ENCODE results near the gene TCP11.

TCP11 gene

GRCh38 chr6:35071347-35071994 lies 69.7 kb downstream of the TCP11 start:
- no peak for TF ChIP-seq BACH2 (CRISPR knock-in tag; IDR thresholded peaks at IDR 0.05; ENCODE audit: borderline replicate concordance)
- TF ChIP-seq TOX (CRISPR knock-in tag; IDR thresholded peaks at IDR 0.05; ENCODE audit: borderline replicate concordance): no peak
- no peak for TF ChIP-seq ARNTL (CRISPR knock-in tag; IDR thresholded peaks at IDR 0.05; ENCODE audit: borderline replicate concordance, low read depth)
- TF ChIP-seq SNAI2 (CRISPR knock-in tag; IDR thresholded peaks at IDR 0.05): no peak
- TF ChIP-seq CSRNP3 (CRISPR knock-in tag; IDR thresholded peaks at IDR 0.05): no peak
- ATAC-seq: no peak

- no peak for TF ChIP-seq RARB (CRISPR knock-in tag; IDR thresholded peaks at IDR 0.05)
- TF ChIP-seq TOX (CRISPR knock-in tag; IDR thresholded peaks at IDR 0.05; ENCODE audit: borderline replicate concordance): no peak
- no peak for TF ChIP-seq CREB5 (CRISPR knock-in tag; IDR thresholded peaks at IDR 0.05; ENCODE audit: low read depth)
- no peak for TF ChIP-seq SNAI2 (CRISPR knock-in tag; IDR thresholded peaks at IDR 0.05)
- TF ChIP-seq CSDC2 (CRISPR knock-in tag; IDR thresholded peaks at IDR 0.05): no peak
- TF ChIP-seq ZNF565 (CRISPR knock-in tag; conservative IDR thresholded peaks at IDR 0.05; ENCODE audit: low read depth): no peak
- no peak for TF ChIP-seq OSR1 (CRISPR knock-in tag; IDR thresholded peaks at IDR 0.05)
- no peak for TF ChIP-seq POU6F1 (CRISPR knock-in tag; IDR thresholded peaks at IDR 0.05; ENCODE audit: borderline replicate concordance, low read depth)
- no peak for TF ChIP-seq ZFP3 (CRISPR knock-in tag; IDR thresholded peaks at IDR 0.05)
- TF ChIP-seq ARNTL (CRISPR knock-in tag; IDR thresholded peaks at IDR 0.05; ENCODE audit: borderline replicate concordance, low read depth): no peak
- no peak for TF ChIP-seq ZNF8 (CRISPR knock-in tag; IDR thresholded peaks at IDR 0.05)
- TF ChIP-seq BACH2 (CRISPR knock-in tag; IDR thresholded peaks at IDR 0.05; ENCODE audit: borderline replicate concordance): no peak
- TF ChIP-seq ZC3H10 (CRISPR knock-in tag; IDR thresholded peaks at IDR 0.05): no peak
- no peak for TF ChIP-seq ZFP30 (CRISPR knock-in tag; IDR thresholded peaks at IDR 0.05)
- no peak for TF ChIP-seq ISL1 (CRISPR knock-in tag; IDR thresholded peaks at IDR 0.05)
- TF ChIP-seq CSRNP3 (CRISPR knock-in tag; IDR thresholded peaks at IDR 0.05): no peak
- no peak for ATAC-seq
Measured at GRCh38 chr6:35070111-35070510, 71.0 kb downstream of the TCP11 start.

GRCh38 chr6:35069262-35069661 lies 71.9 kb downstream of the TCP11 start:
- ATAC-seq: no peak
- no peak for TF ChIP-seq GLIS3 (CRISPR knock-in tag; IDR thresholded peaks at IDR 0.05)
- no peak for TF ChIP-seq BACH2 (CRISPR knock-in tag; IDR thresholded peaks at IDR 0.05; ENCODE audit: borderline replicate concordance)
- no peak for TF ChIP-seq OSR1 (CRISPR knock-in tag; IDR thresholded peaks at IDR 0.05)
- no peak for TF ChIP-seq TSHZ2 (CRISPR knock-in tag; IDR thresholded peaks at IDR 0.05)
- TF ChIP-seq ARNTL (CRISPR knock-in tag; IDR thresholded peaks at IDR 0.05; ENCODE audit: borderline replicate concordance, low read depth): no peak
- TF ChIP-seq ZNF8 (CRISPR knock-in tag; IDR thresholded peaks at IDR 0.05): no peak
- no peak for TF ChIP-seq ZC3H10 (CRISPR knock-in tag; IDR thresholded peaks at IDR 0.05)
- no peak for TF ChIP-seq TOX (CRISPR knock-in tag; IDR thresholded peaks at IDR 0.05; ENCODE audit: borderline replicate concordance)
- TF ChIP-seq TCF4 (CRISPR knock-in tag; IDR thresholded peaks at IDR 0.05; ENCODE audit: borderline replicate concordance): no peak
- no peak for TF ChIP-seq ZFP3 (CRISPR knock-in tag; IDR thresholded peaks at IDR 0.05)
- no peak for TF ChIP-seq ZNF565 (CRISPR knock-in tag; conservative IDR thresholded peaks at IDR 0.05; ENCODE audit: low read depth)
- TF ChIP-seq CREB5 (CRISPR knock-in tag; IDR thresholded peaks at IDR 0.05; ENCODE audit: low read depth): no peak
- no peak for TF ChIP-seq ZNF70 (CRISPR knock-in tag; IDR thresholded peaks at IDR 0.05)
- no peak for TF ChIP-seq ZFP30 (CRISPR knock-in tag; IDR thresholded peaks at IDR 0.05)
- TF ChIP-seq RARB (CRISPR knock-in tag; IDR thresholded peaks at IDR 0.05): no peak
- TF ChIP-seq SNAI2 (CRISPR knock-in tag; IDR thresholded peaks at IDR 0.05): no peak
